Measurements from ENCODE around the gene PPIL6.

The PPIL6 gene

GRCh38 chr6:109397020-109397419 is 43.4 kb downstream of the PPIL6 start:
- DNase-seq (ENCODE audit: low spot score) = no peak

GRCh38 chr6:109396046-109396718 is 44.2 kb downstream of the PPIL6 start:
- DNase-seq (ENCODE audit: low spot score) = no peak

- DNase-seq (ENCODE audit: low spot score) = no peak
These were observed 46.5 kb downstream of the PPIL6 start for GRCh38 chr6:109393886-109394281.

GRCh38 chr6:109393157-109393885 is 47.1 kb downstream of the PPIL6 start:
- no peak for DNase-seq (ENCODE audit: low spot score)

GRCh38 chr6:109389650-109390274 is 50.7 kb downstream of the PPIL6 start:
- no peak for DNase-seq (ENCODE audit: low spot score)

GRCh38 chr6:109388265-109388664 is 52.2 kb downstream of the PPIL6 start:
- no peak for DNase-seq (ENCODE audit: low spot score)

GRCh38 chr6:109383438-109383940 is 56.9 kb downstream of the PPIL6 start:
- no peak for DNase-seq (ENCODE audit: low spot score)

GRCh38 chr6:109382576-109383437 is 57.6 kb downstream of the PPIL6 start:
- peak; percentile 95 for DNase-seq (ENCODE audit: low spot score)

GRCh38 chr6:109381747-109382575 is 58.5 kb downstream of the PPIL6 start, which contains the start of gene CD164:
TSS of gene CD164 (minus strand) at chr6:109382467. CDS start at chr6:109382378, 89 bp downstream.
- peak; percentile 95 for DNase-seq (ENCODE audit: low spot score)

GRCh38 chr6:109381061-109381746 is 59.2 kb downstream of the PPIL6 start:
- DNase-seq (ENCODE audit: low spot score) = peak; percentile 29

GRCh38 chr6:109379711-109380110 is 60.7 kb downstream of the PPIL6 start:
- no peak for DNase-seq (ENCODE audit: low spot score)

GRCh38 chr6:109377717-109378116 is 62.7 kb downstream of the PPIL6 start:
- DNase-seq (ENCODE audit: low spot score) = no peak

GRCh38 chr6:109374326-109374892 is 66.0 kb downstream of the PPIL6 start:
- no peak for DNase-seq (ENCODE audit: low spot score)

GRCh38 chr6:109373762-109374161 is 66.7 kb downstream of the PPIL6 start:
- no peak for DNase-seq (ENCODE audit: low spot score)

GRCh38 chr6:109373331-109373730 is 67.1 kb downstream of the PPIL6 start:
- DNase-seq (ENCODE audit: low spot score) = no peak

- no peak for DNase-seq (ENCODE audit: low spot score)
These were observed 68.3 kb downstream of the PPIL6 start for GRCh38 chr6:109372130-109372529.

- no peak for DNase-seq (ENCODE audit: low spot score)
These were observed 69.6 kb downstream of the PPIL6 start for GRCh38 chr6:109370792-109371191.

GRCh38 chr6:109370336-109370735 is 70.1 kb downstream of the PPIL6 start:
- no peak for DNase-seq (ENCODE audit: low spot score)

GRCh38 chr6:109369728-109370127 is 70.7 kb downstream of the PPIL6 start:
- no peak for DNase-seq (ENCODE audit: low spot score)
